GM06990 (cell line): Measurements from ENCODE around the gene CTNNA3.
"Not testable (repeated sequence)": the region's sequence is repeated elsewhere in the genome, so short reads cannot be mapped to it uniquely, and the experiment has no call there.

Source experiments
- DNase-seq: peaks from one replicate; pipeline ENCODE4 v3.0.0-alpha.2; 2011; ENCODE audit not compliant: insufficient read length; ENCODE audit errors: extremely low read depth
- H3K27me3 ChIP-seq: replicated peaks from 2 replicates; pipeline ENCODE4 v1.6.0; 2011; ENCODE audit warnings: low read length; ENCODE audit not compliant: control insufficient read depth, insufficient read depth
- H3K36me3 ChIP-seq: 2 replicates; pipeline ENCODE4 v1.5.1; 2011; ENCODE audit warnings: low read length; ENCODE audit not compliant: control insufficient read depth, insufficient read depth
- H3K4me3 ChIP-seq: replicated peaks from 2 replicates; pipeline ENCODE4 v1.5.1; 2011; ENCODE audit warnings: low read depth, mild to moderate bottlenecking, control low read depth, low read length
- TF ChIP-seq, protein P1 (sequence below): IDR thresholded peaks from 2 replicates; pipeline ENCODE4 v1.5.1; 2011; ENCODE audit warnings: low read length, control low read depth, mild to moderate bottlenecking, inconsistent platforms; ENCODE audit not compliant: insufficient read depth, poor library complexity, severe bottlenecking

CTNNA3 gene

DNA sequence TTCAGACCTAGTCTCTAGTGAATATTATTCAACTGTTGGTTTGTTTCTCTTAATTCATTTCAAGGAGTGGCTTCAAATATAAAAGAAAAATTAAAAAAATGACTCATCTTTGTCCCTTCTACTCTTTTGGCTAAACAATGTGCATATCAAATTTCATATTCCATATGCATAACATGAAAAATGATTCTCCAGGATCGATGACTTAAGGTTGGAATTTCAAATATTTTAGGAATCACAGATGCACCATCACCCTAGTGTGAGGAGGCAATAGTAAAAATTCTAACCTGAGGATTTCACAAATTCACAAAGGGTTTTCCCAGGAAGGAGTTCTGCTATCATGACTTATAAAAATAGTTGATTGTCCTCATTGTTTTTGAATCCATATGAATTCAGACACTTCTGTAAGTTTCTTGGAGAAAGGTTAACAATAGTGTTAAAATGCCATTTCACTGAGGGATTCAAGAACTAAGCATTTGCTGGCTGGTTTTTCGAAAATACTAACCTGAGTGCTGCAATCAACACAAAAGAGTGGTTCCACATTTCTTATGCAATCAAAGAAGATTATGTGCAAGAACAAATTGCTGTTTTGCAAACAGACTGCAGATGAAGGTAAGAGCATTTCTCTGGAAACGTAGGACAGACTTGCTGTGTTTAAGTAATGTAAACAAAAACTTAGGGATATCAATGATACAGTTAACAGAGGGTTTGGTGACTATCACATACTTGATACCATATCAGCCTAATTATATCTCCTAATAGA is 1317.7 kb downstream of the CTNNA3 start:
- TF ChIP-seq, protein P1, sequence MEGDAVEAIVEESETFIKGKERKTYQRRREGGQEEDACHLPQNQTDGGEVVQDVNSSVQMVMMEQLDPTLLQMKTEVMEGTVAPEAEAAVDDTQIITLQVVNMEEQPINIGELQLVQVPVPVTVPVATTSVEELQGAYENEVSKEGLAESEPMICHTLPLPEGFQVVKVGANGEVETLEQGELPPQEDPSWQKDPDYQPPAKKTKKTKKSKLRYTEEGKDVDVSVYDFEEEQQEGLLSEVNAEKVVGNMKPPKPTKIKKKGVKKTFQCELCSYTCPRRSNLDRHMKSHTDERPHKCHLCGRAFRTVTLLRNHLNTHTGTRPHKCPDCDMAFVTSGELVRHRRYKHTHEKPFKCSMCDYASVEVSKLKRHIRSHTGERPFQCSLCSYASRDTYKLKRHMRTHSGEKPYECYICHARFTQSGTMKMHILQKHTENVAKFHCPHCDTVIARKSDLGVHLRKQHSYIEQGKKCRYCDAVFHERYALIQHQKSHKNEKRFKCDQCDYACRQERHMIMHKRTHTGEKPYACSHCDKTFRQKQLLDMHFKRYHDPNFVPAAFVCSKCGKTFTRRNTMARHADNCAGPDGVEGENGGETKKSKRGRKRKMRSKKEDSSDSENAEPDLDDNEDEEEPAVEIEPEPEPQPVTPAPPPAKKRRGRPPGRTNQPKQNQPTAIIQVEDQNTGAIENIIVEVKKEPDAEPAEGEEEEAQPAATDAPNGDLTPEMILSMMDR, result no peak
- no peak overlapping the region for H3K4me3 ChIP-seq
- no peak for DNase-seq
- no peaks in the 10 kb centered on the region for H3K36me3 ChIP-seq
- no peaks in the 10 kb centered on the region for H3K27me3 ChIP-seq

DNA sequence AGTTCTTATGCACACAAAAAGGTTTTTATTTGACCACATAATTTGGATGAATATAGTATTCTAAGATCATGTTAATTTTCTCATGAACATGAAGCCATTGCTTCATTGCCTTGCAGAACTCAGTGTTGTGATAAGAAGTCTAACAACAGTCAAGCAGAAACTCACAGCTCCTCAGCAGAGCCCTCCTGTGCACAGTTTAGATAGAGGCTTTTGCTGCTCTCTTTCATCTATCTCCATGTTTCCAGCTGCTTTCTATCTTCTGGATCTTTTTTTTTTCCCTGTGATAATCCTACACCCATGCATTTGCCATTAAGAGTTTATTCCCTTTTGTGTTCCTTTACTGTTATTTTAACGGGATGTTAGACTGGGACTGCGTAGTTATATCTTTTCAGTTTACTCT is 1327.8 kb downstream of the CTNNA3 start:
- TF ChIP-seq, protein P1, result no peak

DNA sequence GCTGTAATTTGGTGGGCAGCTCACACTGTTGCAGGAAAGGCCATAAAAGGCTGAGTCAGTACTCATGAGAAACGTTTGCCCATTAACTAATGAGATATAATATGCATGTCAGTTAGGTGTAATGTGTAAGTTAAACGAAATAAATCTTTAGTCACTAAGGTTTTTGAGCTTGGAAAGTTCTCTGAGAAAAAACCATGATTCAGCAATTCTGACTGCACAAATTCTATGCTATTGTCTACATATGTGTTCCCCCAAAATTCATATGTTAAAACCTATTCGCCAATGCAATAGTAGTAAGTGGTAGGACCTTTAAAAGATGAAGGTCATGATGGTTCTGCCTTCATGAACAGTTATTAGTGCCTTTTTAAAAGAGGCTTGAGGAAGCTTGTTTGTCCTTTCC is 1329.8 kb downstream of the CTNNA3 start:
- TF ChIP-seq, protein P1, result no peak
- Histone ChIP-seq H3K27me3 (no peaks in the 10 kb centered on the region), H3K36me3 (no peaks in the 10 kb centered on the region), H3K4me3 (no peak overlapping the region)
- no peak for DNase-seq

More for the DNA sequence above, 1327.8 kb downstream of the CTNNA3 start:
- Histone ChIP-seq H3K27me3 (no peaks in the 10 kb centered on the region), H3K36me3 (no peaks in the 10 kb centered on the region), H3K4me3 (no peak overlapping the region)
- no peak for DNase-seq

DNA sequence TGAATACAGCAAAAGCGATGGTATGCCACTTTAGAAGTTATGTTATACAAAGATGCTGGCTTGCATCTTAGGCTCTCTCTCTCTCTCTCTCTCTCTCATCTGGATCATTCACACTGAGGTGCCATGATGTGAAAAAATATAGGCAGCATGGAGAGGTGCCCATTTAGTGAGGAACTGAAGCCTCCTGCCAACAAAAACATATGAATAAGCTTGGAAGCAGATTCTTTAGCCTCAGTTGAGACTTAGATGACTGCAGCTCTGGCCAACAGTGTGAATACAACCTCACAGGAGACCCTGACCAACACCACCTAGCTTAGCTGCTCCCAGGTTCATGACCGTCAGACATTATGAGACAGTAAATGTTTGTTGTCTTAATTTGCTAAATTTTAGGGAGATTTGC is 1330.3 kb downstream of the CTNNA3 start:
- TF ChIP-seq, protein P1, result no peak
- H3K4me3 ChIP-seq, result no peak overlapping the region
- DNase-seq, result no peak
- H3K27me3 ChIP-seq, result no peaks in the 10 kb centered on the region
- no peaks in the 10 kb centered on the region for H3K36me3 ChIP-seq

DNA sequence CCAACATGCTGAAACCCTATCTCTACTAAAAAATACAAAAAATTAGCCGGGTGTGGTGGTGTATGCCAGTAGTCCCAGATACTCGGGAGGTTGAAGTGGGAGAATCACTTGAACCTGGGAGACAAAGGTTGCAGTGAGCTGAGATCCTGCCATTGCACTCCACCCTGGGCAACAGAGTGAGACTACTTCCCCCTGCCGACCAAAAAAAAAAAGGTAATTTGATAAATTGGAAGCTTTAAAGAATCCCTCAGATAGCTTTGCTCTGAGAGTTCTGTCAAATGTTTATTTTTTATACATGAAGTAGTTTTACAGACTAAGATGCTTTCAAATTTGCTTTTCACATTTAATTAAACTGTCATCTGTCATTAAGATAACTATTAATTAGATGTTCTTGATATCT is 1333.5 kb downstream of the CTNNA3 start:
- Histone ChIP-seq H3K27me3 (no peaks in the 10 kb centered on the region), H3K36me3 (no peaks in the 10 kb centered on the region), H3K4me3 (no peak overlapping the region)
- TF ChIP-seq, protein P1, result no peak
- DNase-seq, result no peak

DNA sequence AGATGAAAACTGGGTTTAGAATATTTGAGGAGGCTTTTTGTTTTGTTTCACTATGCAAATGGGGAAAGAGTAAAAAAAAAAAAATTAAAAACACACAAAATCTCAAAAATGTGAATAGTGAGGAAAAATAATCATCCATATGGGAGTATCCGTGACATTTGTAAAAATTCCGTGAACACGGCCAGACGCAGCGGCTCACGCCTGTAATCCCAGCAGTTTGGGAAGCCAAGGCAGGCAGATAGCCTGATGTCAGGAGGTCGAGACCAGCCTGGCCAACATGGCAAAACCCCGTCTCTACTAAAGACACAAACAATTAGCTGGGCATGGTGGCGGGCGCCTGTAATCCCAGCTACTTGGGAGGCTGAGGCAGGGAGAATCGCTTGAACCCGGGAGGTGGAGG is 1342.2 kb downstream of the CTNNA3 start:
- H3K27me3 ChIP-seq, H3K4me3 ChIP-seq, DNase-seq, H3K36me3 ChIP-seq: not testable (repeated sequence)
